ENCODE results near the gene ETV6.

ETV6 gene

DNA sequence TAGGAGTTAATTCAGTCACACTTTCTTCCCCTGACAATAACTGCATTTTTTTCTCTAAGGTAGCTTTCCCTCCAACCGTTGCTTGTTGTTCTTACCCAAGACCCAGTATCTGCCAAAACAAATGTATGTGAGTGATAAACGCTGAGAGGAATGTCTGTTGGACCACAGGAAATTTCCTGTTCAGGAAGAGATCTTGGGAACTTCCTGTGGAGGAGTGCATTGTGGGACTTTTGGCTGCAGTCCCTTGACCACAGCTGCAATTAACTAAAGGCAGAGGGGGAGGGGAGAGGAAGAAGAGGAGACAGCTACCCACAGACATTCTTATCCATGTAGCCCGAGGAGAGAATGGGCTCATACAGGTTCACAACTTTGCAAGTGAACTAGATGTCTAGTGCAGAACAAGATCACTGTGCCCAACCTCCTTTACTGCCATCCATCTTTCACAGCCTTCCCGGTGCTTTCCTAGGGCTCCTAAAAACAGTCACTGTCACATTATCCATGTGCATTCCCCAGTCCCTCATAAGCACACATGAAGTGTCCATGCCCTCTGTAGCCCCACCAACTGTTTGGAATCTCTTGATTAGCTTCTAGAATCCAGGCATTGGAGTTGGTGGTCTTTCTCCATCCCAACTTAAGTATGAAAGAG is 149.5 kb downstream of the ETV6 start:
- TF ChIP-seq POLR2A (IDR thresholded peaks at IDR 0.05; ENCODE audit: low read length) (no peak), GATA1 (IDR thresholded peaks at IDR 0.05; ENCODE audit: low read depth, low read length) (no peak)
- DNase-seq = no peak

DNA sequence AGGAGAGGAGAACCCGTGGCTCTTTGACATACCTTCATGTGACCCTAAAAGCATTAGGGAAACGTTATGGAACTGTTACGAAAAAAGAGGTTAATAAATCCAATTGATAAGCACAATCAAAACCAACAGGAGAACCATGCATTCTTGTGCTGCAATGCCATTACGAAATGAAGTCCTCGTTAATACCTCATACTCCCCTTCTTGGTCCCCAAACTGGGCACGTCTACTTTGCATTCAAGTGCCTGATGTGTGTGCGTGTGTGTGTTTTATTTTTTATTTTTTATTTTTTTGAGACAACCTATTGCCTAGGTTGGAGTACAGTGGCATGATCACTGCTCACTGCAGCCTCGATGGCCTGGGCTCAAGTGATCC is 150.0 kb downstream of the ETV6 start:
- TF ChIP-seq GATA1 (IDR thresholded peaks at IDR 0.05; ENCODE audit: low read depth, low read length) (no peak), POLR2A (IDR thresholded peaks at IDR 0.05; ENCODE audit: low read length) (no peak)
- DNase-seq = no peak

DNA sequence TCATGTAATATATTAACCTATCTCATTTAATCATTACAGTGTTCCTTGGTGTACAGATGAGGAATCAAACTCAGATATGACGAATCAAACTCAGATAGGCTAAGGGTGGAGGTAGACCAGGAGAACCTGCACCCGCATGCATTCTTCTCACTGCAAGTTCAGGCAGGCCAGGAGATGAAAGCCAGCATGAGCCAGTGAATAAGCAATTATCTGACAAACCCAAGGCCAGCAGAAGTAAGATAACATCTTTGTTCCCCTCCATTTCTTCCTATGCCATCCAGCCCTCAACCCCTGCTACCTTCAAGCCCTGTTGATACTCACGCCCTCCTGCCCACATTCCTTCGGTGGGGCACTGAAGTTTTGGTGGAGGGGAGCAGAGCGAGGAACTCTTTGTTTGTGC is 152.2 kb downstream of the ETV6 start:
- DNase-seq = no peak
- TF ChIP-seq POLR2A (IDR thresholded peaks at IDR 0.05; ENCODE audit: low read length) (no peak), GATA1 (IDR thresholded peaks at IDR 0.05; ENCODE audit: low read depth, low read length) (no peak)

DNA sequence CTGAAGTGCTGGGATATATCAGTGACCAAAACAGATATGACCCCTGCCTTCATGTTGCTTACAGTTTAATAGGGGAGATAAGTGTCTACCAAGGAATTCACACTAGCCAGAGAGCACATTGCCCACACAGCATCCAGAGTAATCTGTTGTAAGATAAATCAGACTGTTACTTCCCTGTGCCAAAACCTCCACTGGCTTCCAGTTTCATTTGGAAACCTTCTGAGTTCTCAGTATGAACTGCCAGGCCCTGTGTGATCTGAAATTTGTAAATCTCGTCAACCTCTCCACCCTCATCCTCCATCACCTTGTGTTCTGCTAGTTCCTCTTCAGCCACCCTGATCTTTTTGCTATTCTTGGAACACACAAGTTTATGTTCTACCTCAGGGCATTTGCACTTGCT is 154.7 kb downstream of the ETV6 start:
- TF ChIP-seq POLR2A (IDR thresholded peaks at IDR 0.05; ENCODE audit: low read length) (no peak), GATA1 (IDR thresholded peaks at IDR 0.05; ENCODE audit: low read depth, low read length) (no peak)
- no peak for DNase-seq

DNA sequence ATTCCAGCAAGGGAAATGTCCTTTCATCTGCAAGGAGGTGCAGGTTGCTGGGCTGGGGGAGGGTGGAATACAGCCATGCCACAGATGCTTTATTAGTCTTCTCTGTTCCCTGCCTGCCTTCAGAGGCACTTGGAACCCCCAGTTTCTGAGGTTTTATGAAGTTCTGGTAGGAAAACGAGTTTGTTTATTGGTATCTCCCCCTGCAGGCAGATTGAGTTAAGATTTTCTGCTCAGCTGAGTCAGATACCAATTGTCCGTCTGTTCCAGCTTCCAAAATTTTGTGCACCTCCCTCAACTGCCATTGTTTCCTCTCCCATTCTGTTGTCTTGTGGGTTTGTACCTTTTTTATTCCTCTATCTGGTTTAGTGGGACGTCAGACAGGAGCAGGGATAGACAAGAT is 155.6 kb downstream of the ETV6 start:
- DNase-seq = no peak
- TF ChIP-seq POLR2A (IDR thresholded peaks at IDR 0.05; ENCODE audit: low read length) = no peak
- TF ChIP-seq GATA1 (IDR thresholded peaks at IDR 0.05; ENCODE audit: low read depth, low read length) = no peak

DNA sequence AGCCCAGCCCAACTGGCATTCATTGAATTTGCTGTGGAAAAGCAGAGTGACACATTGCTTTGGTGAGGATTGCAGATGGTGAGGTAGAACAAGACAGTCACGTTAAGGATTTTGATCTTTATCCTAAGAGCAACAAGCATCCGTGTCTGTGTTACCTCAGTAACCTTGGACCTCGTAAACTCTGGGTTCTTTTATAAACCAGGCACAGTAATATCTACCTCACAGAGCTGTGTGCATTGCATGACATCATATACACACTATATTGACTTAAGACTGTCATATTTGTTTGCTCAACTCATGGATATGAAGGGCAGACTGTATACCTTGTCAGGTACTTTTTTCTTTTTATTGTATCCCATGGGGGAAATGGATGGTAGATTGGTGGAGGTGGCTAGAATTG is 156.2 kb downstream of the ETV6 start:
- no peak for DNase-seq

DNA sequence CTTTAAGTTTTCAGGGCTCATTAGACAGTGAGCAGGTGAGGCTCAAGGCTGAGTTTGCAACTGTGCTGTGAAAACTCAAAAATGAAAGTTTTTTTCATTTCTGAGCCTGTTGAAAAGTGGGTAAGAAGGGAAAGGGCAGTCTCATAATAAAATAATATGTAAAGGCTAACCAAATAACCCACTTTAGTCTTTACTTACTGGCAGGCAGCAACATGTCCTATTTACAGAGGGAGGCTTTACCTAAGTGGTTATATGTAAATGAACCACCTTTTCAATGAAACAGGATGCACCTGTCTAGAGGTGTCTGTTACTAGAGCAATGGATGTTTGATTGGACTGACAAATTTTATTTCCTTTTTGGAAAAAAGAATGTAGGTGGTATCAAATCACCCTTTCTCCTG is 158.0 kb downstream of the ETV6 start:
- DNase-seq = no peak
- TF ChIP-seq GATA1 (IDR thresholded peaks at IDR 0.05; ENCODE audit: low read depth, low read length) = no peak

More for the DNA sequence above, 156.2 kb downstream of the ETV6 start:
- TF ChIP-seq POLR2A (IDR thresholded peaks at IDR 0.05; ENCODE audit: low read length) = no peak
- TF ChIP-seq GATA1 (IDR thresholded peaks at IDR 0.05; ENCODE audit: low read depth, low read length) = no peak

DNA sequence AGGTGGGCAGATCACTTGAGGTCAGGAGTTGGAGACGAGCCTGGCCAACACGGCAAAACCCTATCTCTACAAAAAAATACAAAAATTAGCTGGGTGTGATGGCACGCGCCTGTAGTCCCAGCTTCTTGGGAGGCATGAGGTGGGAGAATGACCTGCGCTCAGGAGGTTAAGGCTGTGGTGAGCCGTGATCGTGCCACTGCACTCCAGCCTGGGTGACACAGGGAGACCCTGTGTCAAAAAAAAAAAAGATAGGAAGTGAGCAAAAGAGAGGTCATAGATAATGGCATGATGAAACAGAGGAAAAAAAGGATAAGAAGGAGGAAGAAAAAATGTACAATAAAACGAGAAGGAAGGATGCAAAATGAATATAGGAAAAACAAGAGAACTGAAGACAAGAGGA is 159.5 kb downstream of the ETV6 start:
- no peak for DNase-seq
- TF ChIP-seq POLR2A (IDR thresholded peaks at IDR 0.05; ENCODE audit: low read length) (no peak), GATA1 (IDR thresholded peaks at IDR 0.05; ENCODE audit: low read depth, low read length) (no peak)

DNA sequence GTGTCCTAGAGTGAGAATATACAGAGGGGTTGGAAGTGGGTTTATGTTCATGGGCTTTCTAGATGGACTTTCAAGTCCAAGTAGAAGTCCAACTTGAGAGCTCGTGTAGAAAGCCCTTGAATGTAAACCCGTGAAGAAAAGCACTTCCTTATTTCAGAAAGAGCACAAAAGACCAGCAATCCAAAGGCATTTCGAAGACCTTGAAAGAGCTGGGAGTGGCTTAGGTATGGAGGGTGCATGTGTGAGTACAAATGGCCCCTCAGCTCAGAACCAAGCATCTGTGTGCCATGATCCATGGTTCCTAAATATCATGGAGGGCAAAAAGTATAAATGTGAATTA is 160.7 kb downstream of the ETV6 start:
- no peak for DNase-seq
- TF ChIP-seq POLR2A (IDR thresholded peaks at IDR 0.05; ENCODE audit: low read length) (no peak), GATA1 (IDR thresholded peaks at IDR 0.05; ENCODE audit: low read depth, low read length) (no peak)

DNA sequence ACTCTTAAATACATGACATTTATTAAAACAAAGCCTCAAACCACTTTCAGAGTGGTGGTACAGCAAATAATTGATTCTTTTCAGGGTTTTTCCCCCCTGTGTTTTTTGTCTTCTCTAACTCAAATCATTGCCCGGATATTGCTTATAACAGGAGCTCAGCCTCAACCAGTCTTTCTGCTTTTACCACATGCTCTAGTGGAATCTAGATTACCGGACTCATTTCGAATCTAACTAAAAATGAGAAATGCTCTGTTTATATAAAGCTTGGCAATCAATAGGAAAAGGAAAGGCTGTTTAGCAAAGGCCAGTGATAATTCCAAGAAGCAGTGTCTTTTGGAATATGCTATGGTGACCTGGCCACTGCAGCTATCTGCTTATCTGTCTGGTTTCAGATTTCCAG is 161.5 kb downstream of the ETV6 start:
- no peak for DNase-seq
- TF ChIP-seq GATA1 (IDR thresholded peaks at IDR 0.05; ENCODE audit: low read depth, low read length) (no peak), POLR2A (IDR thresholded peaks at IDR 0.05; ENCODE audit: low read length) (no peak)

DNA sequence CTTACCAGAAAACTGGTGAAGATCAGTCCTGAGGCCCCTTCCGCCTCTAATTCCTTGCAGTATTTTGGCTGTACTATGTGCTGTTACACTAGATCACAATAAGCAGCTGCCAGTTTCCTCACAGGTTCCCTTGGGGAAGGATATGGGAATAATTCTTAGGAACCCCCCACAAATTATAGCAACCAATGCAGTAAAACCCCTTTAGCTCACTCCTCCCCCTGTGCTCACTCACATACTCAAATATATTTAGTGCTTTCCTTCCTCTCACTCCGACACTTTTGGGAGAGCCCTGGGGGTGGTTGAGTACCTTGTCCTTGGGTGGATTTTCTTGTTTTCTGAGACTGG is 162.7 kb downstream of the ETV6 start:
- no peak for DNase-seq
- no peak for TF ChIP-seq GATA1 (IDR thresholded peaks at IDR 0.05; ENCODE audit: low read depth, low read length)
- no peak for TF ChIP-seq POLR2A (IDR thresholded peaks at IDR 0.05; ENCODE audit: low read length)

DNA sequence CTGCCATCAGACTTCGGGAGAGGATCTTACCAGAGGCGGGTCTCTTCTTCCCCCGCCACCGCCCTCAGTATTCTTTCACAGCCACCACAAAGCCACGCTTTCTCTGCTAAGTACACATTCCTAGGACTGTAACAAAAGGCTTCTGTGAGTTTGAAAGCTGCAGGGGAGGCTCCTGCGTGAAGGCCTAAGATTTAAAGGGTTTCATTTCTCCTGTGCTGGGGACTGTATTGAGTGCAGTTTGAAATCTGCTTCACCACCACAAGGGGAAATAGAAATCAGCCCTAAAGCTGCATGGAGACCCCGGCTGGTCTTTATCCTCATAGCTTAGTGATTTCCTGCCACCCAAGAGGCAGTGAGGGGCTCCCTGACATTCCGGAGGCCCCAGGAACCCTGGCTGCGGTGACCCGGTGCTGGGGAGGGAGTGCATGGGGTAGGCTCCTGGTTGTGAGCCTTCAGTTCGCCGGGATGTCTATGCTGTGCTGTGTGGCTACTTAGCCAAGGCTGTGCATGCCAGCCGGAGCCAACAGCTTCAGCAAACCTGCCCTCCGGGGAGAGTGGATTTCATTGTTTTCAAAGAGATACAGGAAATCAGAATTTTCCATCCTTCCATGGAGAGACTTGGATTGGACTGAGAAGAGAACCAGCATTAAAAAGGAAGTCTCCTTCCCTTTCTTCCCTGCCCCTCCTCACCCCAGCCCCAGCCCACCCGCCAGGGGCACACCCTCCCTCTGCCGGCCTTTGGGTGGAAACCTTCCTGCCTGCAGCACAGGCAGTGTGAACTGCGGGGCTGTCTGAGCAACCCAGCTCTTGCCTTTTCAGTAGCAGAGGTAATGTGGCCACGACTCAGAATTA is 163.3 kb downstream of the ETV6 start:
- DNase-seq = no peak

DNA sequence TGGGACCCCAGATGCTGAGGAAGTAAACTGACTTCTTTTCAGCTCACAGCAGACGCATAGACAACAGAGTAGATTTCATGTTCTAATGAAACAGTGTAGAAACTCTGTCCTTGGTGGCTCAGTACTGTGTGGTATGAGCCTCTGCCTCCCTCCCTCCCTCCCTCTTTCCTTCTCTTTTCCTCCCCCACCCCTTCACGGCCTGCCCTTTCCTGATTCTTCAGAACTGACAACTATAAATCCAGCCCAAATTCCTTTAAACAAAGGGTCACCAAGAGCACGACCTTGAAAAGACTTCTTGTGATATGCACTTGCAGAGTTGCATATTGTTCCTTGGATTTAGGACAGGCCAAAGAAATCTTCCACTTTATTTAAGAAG is 164.0 kb downstream of the ETV6 start:
- TF ChIP-seq POLR2A (IDR thresholded peaks at IDR 0.05; ENCODE audit: low read length) (no peak), GATA1 (IDR thresholded peaks at IDR 0.05; ENCODE audit: low read depth, low read length) (no peak)
- no peak for DNase-seq

More for the DNA sequence above, 163.3 kb downstream of the ETV6 start:
- TF ChIP-seq POLR2A (IDR thresholded peaks at IDR 0.05; ENCODE audit: low read length) (no peak), GATA1 (IDR thresholded peaks at IDR 0.05; ENCODE audit: low read depth, low read length) (no peak)

DNA sequence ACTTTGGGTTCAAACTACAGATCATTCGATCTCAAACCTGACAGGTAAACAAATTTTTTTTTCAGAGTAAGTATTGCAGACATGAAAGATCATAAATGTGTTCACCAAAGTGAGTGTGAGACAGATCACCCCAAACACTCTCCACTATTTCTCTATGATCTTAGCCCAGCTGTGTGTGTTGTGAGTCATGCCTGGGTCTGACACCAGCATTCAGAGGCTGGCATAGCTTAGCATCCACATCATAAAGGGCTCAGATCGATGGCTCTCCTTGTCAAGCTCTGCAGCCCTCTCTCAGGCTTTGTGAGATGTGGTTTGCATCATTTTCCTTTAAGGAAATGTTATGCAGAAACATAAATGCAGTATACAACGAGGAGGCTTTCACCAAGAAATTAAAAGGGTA is 164.9 kb downstream of the ETV6 start:
- TF ChIP-seq POLR2A (IDR thresholded peaks at IDR 0.05; ENCODE audit: low read length) = no peak
- no peak for TF ChIP-seq GATA1 (IDR thresholded peaks at IDR 0.05; ENCODE audit: low read depth, low read length)
- DNase-seq = no peak

DNA sequence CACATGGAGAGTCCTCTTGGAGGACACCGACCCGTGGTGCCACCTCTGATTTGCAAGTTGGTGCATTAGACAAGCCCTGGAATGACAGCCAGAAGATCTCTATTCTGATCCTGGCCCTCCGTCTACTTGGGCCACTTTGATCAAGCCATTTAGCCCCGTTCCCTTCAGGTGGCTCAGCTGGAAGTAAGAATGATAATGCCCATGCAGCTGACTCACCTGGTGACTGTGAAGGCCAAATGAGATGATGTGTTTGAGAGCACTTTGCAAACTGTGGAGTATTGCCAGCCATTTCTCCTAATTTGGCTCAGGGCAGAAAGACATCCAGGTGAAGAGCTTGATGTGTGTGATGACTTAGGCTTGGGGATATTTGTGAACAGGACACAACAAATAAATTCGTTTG is 165.9 kb downstream of the ETV6 start:
- DNase-seq = no peak
- TF ChIP-seq GATA1 (IDR thresholded peaks at IDR 0.05; ENCODE audit: low read depth, low read length) (no peak), POLR2A (IDR thresholded peaks at IDR 0.05; ENCODE audit: low read length) (no peak)

All from erythroblast (primary cell).